ENCODE results near the gene ZNF746. TPM values are rescaled to one million over a fixed set of nuclear protein-coding genes. Genes with fewer than 3 reads are reported as not detected.

Gene ZNF746
- total and polyA plus RNA-seq, 10 of the 15 experiments (the other 5 are each of a cell fraction or from before 2014, with no cell fraction given) = 1.2 to 19.0 (median 6.3) TPM

GRCh38 chr7:149449897-149450296 lies 47.7 kb downstream of the ZNF746 start (continued):
- TF ChIP-seq CBX3 (IDR thresholded peaks at IDR 0.05; ENCODE audit: borderline replicate concordance, low read depth) = no peak
- TF ChIP-seq JUND (IDR thresholded peaks at IDR 0.05; ENCODE audit: low read depth, low read length) = no peak
- no peak for TF ChIP-seq SRF (IDR thresholded peaks at IDR 0.05; ENCODE audit: low read depth in 2 of 2, low read length in 2 of 2)
- no peak for TF ChIP-seq STAT1 (conservative IDR thresholded peaks at IDR 0.05)
- no peak for TF ChIP-seq ZNF217 (IDR thresholded peaks at IDR 0.05)

GRCh38 chr7:149448961-149449360 lies 48.6 kb downstream of the ZNF746 start:
- H3K4me2 ChIP-seq (ENCODE audit: control insufficient read depth, insufficient read depth) = no peak overlapping the region
- no peak for DNase-seq (ENCODE audit: low read depth, low spot score)
- no peaks in the 10 kb centered on the region for H3K4me1 ChIP-seq (ENCODE audit: control insufficient read depth, insufficient read depth, low read length)
- RAD21 ChIA-PET (ENCODE audit: unreplicated experiment) = no interaction called here
- SMC1A ChIA-PET (ENCODE audit: uncharacterized antibody, unreplicated experiment) = no interaction called here
- POLR2A ChIA-PET = no interaction called here
- H3K4me3 ChIP-seq = no peak overlapping the region
- H3K9ac ChIP-seq (ENCODE audit: control insufficient read depth, insufficient read depth, low read length) = no peak overlapping the region
- CTCF ChIA-PET = no interaction called here
- H3K27ac ChIP-seq (ENCODE audit: control insufficient read depth, insufficient read depth) = no peak overlapping the region
- in situ Hi-C loops (cut with MboI) = no loop called here
- ATAC-seq = no peak
- no peak for FAIRE-seq
- WGBS (ENCODE audit: insufficient coverage, insufficient replicate concordance, low lambda C conversion rate, missing lambda C conversion rate) = 94% methylated on average over 8 of the region's 8 CpGs
- no peaks in the 10 kb centered on the region for H3K27me3 ChIP-seq (replicated peaks in 1 of 2; ENCODE audit: control insufficient read depth in 2 of 2, insufficient read depth in 2 of 2, low read length in 1 of 2)
- no peaks in the 10 kb centered on the region for H3K9me3 ChIP-seq (replicated peaks; ENCODE audit: control insufficient read depth, insufficient read depth, low read length)
- H2AFZ ChIP-seq (ENCODE audit: control insufficient read depth, low read depth, low read length) = no peak overlapping the region
- no peaks in the 10 kb centered on the region for H4K20me1 ChIP-seq (ENCODE audit: control insufficient read depth, insufficient read depth)
- H3K79me2 ChIP-seq (ENCODE audit: control insufficient read depth, insufficient read depth, low read length) = no peaks in the 10 kb centered on the region
- H3K36me3 ChIP-seq (ENCODE audit: control insufficient read depth in 2 of 2, insufficient read depth in 2 of 2, low read length in 1 of 2) = peaks cover 13 to 15% of the 10 kb centered on the region in 2 experiments; a peak in 3 of 4 replicates
- no TSS peak for BruUV-seq (replicated peaks)
- intact Hi-C loops (cut with micrococcal nuclease; ENCODE audit: unreplicated experiment) = no loop called here
- TF ChIP-seq ZNF217 (IDR thresholded peaks at IDR 0.05) (no peak), STAT3 (IDR thresholded peaks at IDR 0.05; ENCODE audit: low read depth, low read length) (no peak), TCF7 (IDR thresholded peaks at IDR 0.05; ENCODE audit: borderline replicate concordance) (no peak), TAF1 (IDR thresholded peaks at IDR 0.05; ENCODE audit: borderline replicate concordance, low read depth, low read length) (no peak), POLR2A (IDR thresholded peaks at IDR 0.05; ENCODE audit: low read depth, low read length) (no peak), TARDBP (IDR thresholded peaks at IDR 0.05; ENCODE audit: borderline replicate concordance) (no peak), CHD4 (IDR thresholded peaks at IDR 0.05) (no peak), REST (IDR thresholded peaks at IDR 0.05; ENCODE audit: low read depth, low read length) (no peak), E2F4 (IDR thresholded peaks at IDR 0.05; ENCODE audit: low read depth, low read length) (no peak), NFYB (IDR thresholded peaks at IDR 0.05; ENCODE audit: insufficient read depth, low read depth, low read length) (no peak), PKNOX1 (IDR thresholded peaks at IDR 0.05) (no peak)
- TF ChIP-seq, protein P1, sequence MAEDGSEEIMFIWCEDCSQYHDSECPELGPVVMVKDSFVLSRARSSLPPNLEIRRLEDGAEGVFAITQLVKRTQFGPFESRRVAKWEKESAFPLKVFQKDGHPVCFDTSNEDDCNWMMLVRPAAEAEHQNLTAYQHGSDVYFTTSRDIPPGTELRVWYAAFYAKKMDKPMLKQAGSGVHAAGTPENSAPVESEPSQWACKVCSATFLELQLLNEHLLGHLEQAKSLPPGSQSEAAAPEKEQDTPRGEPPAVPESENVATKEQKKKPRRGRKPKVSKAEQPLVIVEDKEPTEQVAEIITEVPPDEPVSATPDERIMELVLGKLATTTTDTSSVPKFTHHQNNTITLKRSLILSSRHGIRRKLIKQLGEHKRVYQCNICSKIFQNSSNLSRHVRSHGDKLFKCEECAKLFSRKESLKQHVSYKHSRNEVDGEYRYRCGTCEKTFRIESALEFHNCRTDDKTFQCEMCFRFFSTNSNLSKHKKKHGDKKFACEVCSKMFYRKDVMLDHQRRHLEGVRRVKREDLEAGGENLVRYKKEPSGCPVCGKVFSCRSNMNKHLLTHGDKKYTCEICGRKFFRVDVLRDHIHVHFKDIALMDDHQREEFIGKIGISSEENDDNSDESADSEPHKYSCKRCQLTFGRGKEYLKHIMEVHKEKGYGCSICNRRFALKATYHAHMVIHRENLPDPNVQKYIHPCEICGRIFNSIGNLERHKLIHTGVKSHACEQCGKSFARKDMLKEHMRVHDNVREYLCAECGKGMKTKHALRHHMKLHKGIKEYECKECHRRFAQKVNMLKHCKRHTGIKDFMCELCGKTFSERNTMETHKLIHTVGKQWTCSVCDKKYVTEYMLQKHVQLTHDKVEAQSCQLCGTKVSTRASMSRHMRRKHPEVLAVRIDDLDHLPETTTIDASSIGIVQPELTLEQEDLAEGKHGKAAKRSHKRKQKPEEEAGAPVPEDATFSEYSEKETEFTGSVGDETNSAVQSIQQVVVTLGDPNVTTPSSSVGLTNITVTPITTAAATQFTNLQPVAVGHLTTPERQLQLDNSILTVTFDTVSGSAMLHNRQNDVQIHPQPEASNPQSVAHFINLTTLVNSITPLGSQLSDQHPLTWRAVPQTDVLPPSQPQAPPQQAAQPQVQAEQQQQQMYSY (CRISPR knock-in tag; IDR thresholded peaks at IDR 0.05) = no peak
